Pancreas (tissue), 10 donors: Measurements from ENCODE around the gene WNT8A. TPM values are rescaled to one million over a fixed set of nuclear protein-coding genes. Genes with fewer than 3 reads are reported as not detected.

Source experiments
- ATAC-seq, 4 donors: fragments of 200-7000 bp; cut with Tn5 transposase; one replicate each; pipeline versions ENCODE4 v1.8.0 to v1.9.1; 2020; ENCODE audit warnings: mild to moderate bottlenecking in 4 of 4, moderate library complexity in 4 of 4
- DNase-seq, 6 donors: peaks; one replicate each; pipeline ENCODE4 v3.0.0-alpha.2; 2020
- FAIRE-seq: peaks from 2 replicates; lab custom pipeline; 2012; peaks lifted over from hg19 to GRCh38; lab: Jason Lieb, UNC
- H3K27ac ChIP-seq, 4 donors: fragments of 200-600 bp; sonication (generic); 1 replicate in 3 of 4; 2 replicates in 1 of 4; pipeline versions ENCODE4 v1.5.0 to v1.8.0; 2020
- H3K27me3 ChIP-seq, 4 donors: fragments of 200-600 bp; one replicate each; pipeline ENCODE4 v1.8.0; 2021
- H3K36me3 ChIP-seq, 3 donors: fragments of 200-600 bp; sonication (generic) in 1 of 3; one replicate each; pipeline versions ENCODE4 v1.5.0 to v1.8.0; 2020 to 2021
- H3K4me1 ChIP-seq, 3 donors: fragments of 200-600 bp; one replicate each; pipeline ENCODE4 v1.8.0; 2021
- H3K4me3 ChIP-seq, 4 donors: fragments of 200-600 bp; sonication (generic) in 2 of 4; one replicate each; pipeline versions ENCODE4 v1.5.0 to v1.8.0; 2020 to 2021
- H3K9me3 ChIP-seq, 4 donors: fragments of 200-600 bp; one replicate each; pipeline ENCODE4 v1.8.0; 2021
- CTCF ChIP-seq, 4 donors: fragments of 200-600 bp; sonication (generic) in 3 of 4; IDR thresholded peaks; one replicate each; pipeline versions ENCODE4 v1.5.0 to v1.8.0; 2021; ENCODE audit warnings: antibody characterized with exemption in 4 of 4
- WGBS, 2 donors: extraction: QIAGEN DNeasy Blood & Tissue Kit; methylation state at CpG; one replicate each; pipeline ENCODE4 v1.1.7; 2013; 5-methylcytosine and 5-hydroxymethylcytosine counted together
- intact Hi-C, 3 donors: fragments of 100-400 bp; cut with DNase I; formaldehyde crosslinking; loops; one replicate each; pipeline versions ENCODE4 v1.11.1 to v1.14.2; 2022
- polyA plus RNA-seq, 2 donors: library from polyadenylated mRNA; stranded (reverse); fragments of 200-250 nt; gene quantifications; one replicate each; pipeline ENCODE4 v1.2.3, GENCODE V29; 2013
- total RNA-seq, 6 donors: library from RNA; stranded (reverse); fragmentation: NEBNext Ultra II Directional in 4 of 6; extraction: Animal tissue kit (Norgen Biotek cat#: 25700) in 4 of 6; gene quantifications; one replicate each; pipeline versions ENCODE4 v1.2.1 to v1.2.4, GENCODE V29; 2021 to 2023
- donor health status: healthy with polysubstance abuse.
- donor health status: DM: no; HTN: no; CAD: no; lungs with moderate emphysema.
- donor health status: DM: no; HTN: no; CAD: no.
- donor health status: control.
- donor health status: control.
- donor health status: Bipolar disorder and iron deficiency.
- donor health status: DM: yes; HTN: yes; CAD: no.
- donor health status: DM: no; HTN: no; CAD: no.
- donor health status: DM: no; HTN: no; CAD: no.
- donor health status: DM: yes; HTN: yes; CAD: no.

Gene WNT8A
- total and polyA plus RNA-seq, 8 donors, result not detected

GRCh38 chr5:138096997-138097828, 13.4 kb downstream of the WNT8A start:
- Histone ChIP-seq H3K9me3 (no peaks in the 10 kb centered on the region), H3K4me3 (no peak overlapping the region), H3K27ac (no peak overlapping the region), H3K27me3 (no peaks in the 10 kb centered on the region), H3K4me1 (no peaks in the 10 kb centered on the region), H3K36me3 (no peaks in the 10 kb centered on the region)
- intact Hi-C loops, result no loop called here
- no peak for TF ChIP-seq CTCF (IDR thresholded peaks at IDR 0.05)
- DNase-seq (no peak), FAIRE-seq (no peak), ATAC-seq (no peak)
- 77 to 82% methylated on average over 11 of the region's 11 CpGs for WGBS, 2 donors

GRCh38 chr5:138102454-138103318, 18.9 kb downstream of the WNT8A start:
- H3K36me3 ChIP-seq, result no peaks in the 10 kb centered on the region
- no peaks in the 10 kb centered on the region for H3K27me3 ChIP-seq
- H3K4me1 ChIP-seq, result no peaks in the 10 kb centered on the region
- H3K27ac ChIP-seq, result no peak overlapping the region
- no peaks in the 10 kb centered on the region for H3K9me3 ChIP-seq
- no peak for TF ChIP-seq CTCF (IDR thresholded peaks at IDR 0.05)
- 68 to 69% methylated on average over 7 of the region's 7 CpGs for WGBS, 2 donors
- ATAC-seq (no peak), FAIRE-seq (no peak), DNase-seq (no peak)
- no peak overlapping the region for H3K4me3 ChIP-seq
- intact Hi-C loops, result no loop called here

GRCh38 chr5:138103319-138103637, 19.4 kb downstream of the WNT8A start:
- 13 to 18% methylated on average over 3 of the region's 3 CpGs for WGBS, 2 donors
- no peak overlapping the region for H3K27ac ChIP-seq
- H3K27me3 ChIP-seq, result no peaks in the 10 kb centered on the region
- no peaks in the 10 kb centered on the region for H3K9me3 ChIP-seq
- DNase-seq (no peak), FAIRE-seq (no peak), ATAC-seq (no peak)
- H3K4me3 ChIP-seq, result no peak overlapping the region
- intact Hi-C loops, result no loop called here
- no peak for TF ChIP-seq CTCF (IDR thresholded peaks at IDR 0.05)
- no peaks in the 10 kb centered on the region for H3K4me1 ChIP-seq
- no peaks in the 10 kb centered on the region for H3K36me3 ChIP-seq

GRCh38 chr5:138105709-138106108, 21.9 kb downstream of the WNT8A start:
- ATAC-seq (no peak), DNase-seq (no peak), FAIRE-seq (no peak)
- Histone ChIP-seq H3K4me1 (no peaks in the 10 kb centered on the region), H3K27ac (no peak overlapping the region), H3K36me3 (no peaks in the 10 kb centered on the region), H3K27me3 (no peaks in the 10 kb centered on the region), H3K4me3 (no peak overlapping the region), H3K9me3 (no peaks in the 10 kb centered on the region)
- intact Hi-C loops, result no loop called here
- no peak for TF ChIP-seq CTCF (IDR thresholded peaks at IDR 0.05)
- WGBS, 2 donors, result 89 to 94% methylated on average over 6 of the region's 6 CpGs
